CD8-positive, alpha-beta memory T cell (primary cell): ENCODE data around the gene DACH2. TPM values are rescaled to one million over a fixed set of nuclear protein-coding genes. Genes with fewer than 3 reads are reported as not detected.
A peak's percentile ranks its signal among the peaks of the same experiment; 100 is the strongest.

Source experiments
- CTCF ChIA-PET: fragments of 350-600 bp; sonication (Branson Sonifier 250); formaldehyde crosslinking; loops from one replicate; lab custom pipeline; 2021; ENCODE audit warnings: antibody characterized with exemption; lab: Charles Lee
- POLR2A ChIA-PET: fragments of 350-600 bp; sonication (Branson Sonifier 250); formaldehyde crosslinking; loops from one replicate; lab custom pipeline; 2021; ENCODE audit warnings: antibody characterized with exemption; lab: Charles Lee
- DNase-seq, 5 donors: peaks; one replicate each; pipeline versions ENCODE4 v3.0.0 to v3.0.0-alpha.2; 2020 to 2022; ENCODE audit warnings: mixed read lengths in 1 of 5
- H3K27ac ChIP-seq: one replicate; pipeline ENCODE4 v1.7.0; 2013; ENCODE audit warnings: low read depth, mild to moderate bottlenecking, low read length, moderate library complexity
- H3K27me3 ChIP-seq: 2 replicates; pipeline ENCODE4 v1.7.0; 2013; ENCODE audit warnings: low read length, mild to moderate bottlenecking; ENCODE audit not compliant: insufficient read depth, poor library complexity, severe bottlenecking
- H3K36me3 ChIP-seq: 2 replicates; pipeline ENCODE4 v1.7.0; 2013; ENCODE audit warnings: mild to moderate bottlenecking, low read length, moderate library complexity; ENCODE audit not compliant: insufficient read depth
- H3K4me1 ChIP-seq: 2 replicates; pipeline ENCODE4 v1.7.0; 2013; ENCODE audit warnings: mild to moderate bottlenecking, low read length, moderate library complexity; ENCODE audit not compliant: insufficient read depth
- H3K4me3 ChIP-seq: 2 replicates; pipeline ENCODE4 v1.7.0; 2013; ENCODE audit warnings: mild to moderate bottlenecking, low read length
- H3K9me3 ChIP-seq: 2 replicates; pipeline ENCODE4 v1.7.0; 2013; ENCODE audit warnings: mild to moderate bottlenecking, low read length
- H3K27ac Mint-ChIP-seq, 8 donors: one replicate each; pipeline ENCODE4 v1.8.0; 2020 to 2021; ENCODE audit warnings: mixed read lengths in 8 of 8, mild to moderate bottlenecking in 6 of 8, inconsistent platforms in 3 of 8, moderate library complexity in 3 of 8
- H3K27me3 Mint-ChIP-seq, 2 donors: one replicate each; pipeline ENCODE4 v1.8.0; 2020 to 2021; ENCODE audit warnings: mixed read lengths in 2 of 2, mild to moderate bottlenecking in 1 of 2, moderate library complexity in 1 of 2
- H3K36me3 Mint-ChIP-seq, 3 donors: one replicate each; pipeline ENCODE4 v1.8.0; 2020 to 2021; ENCODE audit warnings: mixed read lengths in 3 of 3, inconsistent platforms in 1 of 3, mild to moderate bottlenecking in 1 of 3
- H3K4me1 Mint-ChIP-seq, 3 donors: one replicate each; pipeline ENCODE4 v1.8.0; 2020 to 2021; ENCODE audit warnings: mixed read lengths in 3 of 3, inconsistent platforms in 1 of 3, mild to moderate bottlenecking in 1 of 3
- H3K4me3 Mint-ChIP-seq, 7 donors: one replicate each; pipeline ENCODE4 v1.8.0; 2020 to 2021; ENCODE audit warnings: mixed read lengths in 7 of 7, mild to moderate bottlenecking in 6 of 7, moderate library complexity in 4 of 7, inconsistent platforms in 2 of 7
- H3K9me3 Mint-ChIP-seq, 5 donors: one replicate each; pipeline ENCODE4 v1.8.0; 2020 to 2022; ENCODE audit warnings: mixed read lengths in 5 of 5, mild to moderate bottlenecking in 3 of 5, moderate library complexity in 2 of 5, inconsistent platforms in 1 of 5
- polyA plus RNA-seq: library from polyadenylated mRNA; unstranded; fragments of 300-500 nt; fragmentation: Illumina TruSeq; gene quantifications from one replicate; pipeline ENCODE4 v1.2.3, GENCODE V29; 2021
- total RNA-seq, 2 experiments: library from RNA; stranded (reverse); gene quantifications; one replicate each; pipeline ENCODE4 v1.2.3, GENCODE V29; 2021

DACH2 gene
- not detected for total RNA-seq
- not detected for polyA plus RNA-seq

- Mint-ChIP-seq H3K27ac (peak within 1 kb of the TSS in 2 of 8 donors; percentile 8 to 62), H3K9me3 (peaks cover 0 to 9% (median 2%) of the 10 kb centered on the region in 5 donors), H3K36me3 (no peaks in the 10 kb centered on the region), H3K4me1 (peaks cover 0 to 17% (median 7%) of the 10 kb centered on the region in 3 donors), H3K27me3 (peaks cover 13 to 21% of the 10 kb centered on the region in 2 donors), H3K4me3 (peak within 1 kb of the TSS in 6 of 7 donors; percentile 42 to 76 (median 58))
- H3K4me1 ChIP-seq, result no peaks in the 10 kb centered on the region
- ChIA-PET CTCF (no interaction called here), POLR2A (no interaction called here)
- no peaks in the 10 kb centered on the region for H3K36me3 ChIP-seq
- H3K9me3 ChIP-seq, result no peaks in the 10 kb centered on the region
- no peak within 1 kb of the TSS for H3K4me3 ChIP-seq
- no peak within 1 kb of the TSS for H3K27ac ChIP-seq
- peak in 3 of 5 donors; percentile 4 to 48 (median 11) for DNase-seq
- no peaks in the 10 kb centered on the region for H3K27me3 ChIP-seq
Measured at GRCh38 chrX:86148024-86148511, at the start of gene DACH2. Gene DACH2, plus strand, starts transcription at chrX:86148451.

- Mint-ChIP-seq H3K4me3 (no peak overlapping the region), H3K27me3 (peaks cover 0 to 6% of the 10 kb centered on the region in 2 donors), H3K9me3 (no peaks in the 10 kb centered on the region), H3K36me3 (no peaks in the 10 kb centered on the region), H3K27ac (no peak overlapping the region), H3K4me1 (no peaks in the 10 kb centered on the region)
- H3K36me3 ChIP-seq, result no peaks in the 10 kb centered on the region
- H3K27ac ChIP-seq, result no peak overlapping the region
- ChIA-PET CTCF (no interaction called here), POLR2A (no interaction called here)
- no peaks in the 10 kb centered on the region for H3K9me3 ChIP-seq
- H3K4me1 ChIP-seq, result no peaks in the 10 kb centered on the region
- H3K4me3 ChIP-seq, result no peak overlapping the region
- no peaks in the 10 kb centered on the region for H3K27me3 ChIP-seq
- DNase-seq, result no peak
Measured at GRCh38 chrX:86102341-86102740, 45.9 kb upstream of the DACH2 start.

DNA sequence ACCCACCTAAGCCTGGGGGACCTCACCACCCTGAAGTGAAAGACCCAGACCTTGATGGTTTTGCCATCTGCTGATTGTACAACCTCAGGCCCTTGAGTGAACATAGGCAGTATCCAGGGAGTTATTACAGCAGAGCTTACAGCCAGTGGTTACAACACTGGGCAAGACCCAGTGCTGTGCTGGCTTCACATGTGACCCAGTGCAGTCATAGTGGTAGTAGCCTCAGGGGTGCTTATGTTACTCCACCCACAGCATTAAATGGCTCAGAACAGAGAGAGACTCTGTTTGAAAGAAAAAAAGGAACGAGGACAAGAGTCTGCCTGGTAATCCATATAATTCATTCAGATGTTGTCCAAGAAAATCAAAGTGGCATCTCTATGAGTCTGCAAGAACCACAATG is 45.2 kb upstream of the DACH2 start:
- no peak overlapping the region for H3K27ac Mint-ChIP-seq
- H3K9me3 ChIP-seq, result no peaks in the 10 kb centered on the region
- H3K27me3 Mint-ChIP-seq, result peaks cover 0 to 6% of the 10 kb centered on the region in 2 donors
- no peak overlapping the region for H3K4me3 ChIP-seq
- no peak overlapping the region for H3K4me3 Mint-ChIP-seq
- H3K36me3 ChIP-seq, result no peaks in the 10 kb centered on the region
- H3K27me3 ChIP-seq, result no peaks in the 10 kb centered on the region
- no peak for DNase-seq
- no peaks in the 10 kb centered on the region for H3K9me3 Mint-ChIP-seq
- H3K27ac ChIP-seq, result no peak overlapping the region
- ChIA-PET POLR2A (no interaction called here), CTCF (no interaction called here)
- no peaks in the 10 kb centered on the region for H3K4me1 ChIP-seq
- no peaks in the 10 kb centered on the region for H3K36me3 Mint-ChIP-seq
- H3K4me1 Mint-ChIP-seq, result no peaks in the 10 kb centered on the region

- no peak overlapping the region for H3K4me3 Mint-ChIP-seq
- Histone ChIP-seq H3K4me1 (no peaks in the 10 kb centered on the region), H3K36me3 (no peaks in the 10 kb centered on the region), H3K9me3 (no peaks in the 10 kb centered on the region), H3K27ac (no peak overlapping the region), H3K27me3 (no peaks in the 10 kb centered on the region), H3K4me3 (no peak overlapping the region)
- no peaks in the 10 kb centered on the region for H3K4me1 Mint-ChIP-seq
- H3K27me3 Mint-ChIP-seq, result peaks cover 0 to 7% of the 10 kb centered on the region in 2 donors
- no peaks in the 10 kb centered on the region for H3K36me3 Mint-ChIP-seq
- CTCF ChIA-PET, result no interaction called here
- POLR2A ChIA-PET, result no interaction called here
- no peaks in the 10 kb centered on the region for H3K9me3 Mint-ChIP-seq
- no peak overlapping the region for H3K27ac Mint-ChIP-seq
- no peak for DNase-seq
Measured at GRCh38 chrX:86104526-86104925, 43.7 kb upstream of the DACH2 start.

DNA sequence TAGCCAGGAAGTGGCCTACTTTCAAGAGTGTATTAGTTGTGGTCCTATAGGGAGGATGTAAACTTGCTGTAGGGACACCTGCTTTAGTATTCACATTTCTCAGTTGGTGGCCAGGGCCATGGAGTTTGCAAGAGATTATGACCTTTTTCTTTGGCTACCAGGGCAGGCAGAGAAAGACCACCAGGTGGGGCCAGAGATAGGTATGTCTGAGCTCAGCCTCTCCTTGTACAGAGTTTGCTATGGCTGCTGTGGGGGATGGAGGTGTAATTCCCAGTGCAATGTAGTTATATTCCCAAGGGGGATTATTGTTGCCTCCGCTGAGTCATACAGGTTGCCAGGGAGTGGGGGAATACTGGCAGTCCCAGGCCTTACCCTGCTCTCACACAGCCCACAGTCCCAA is 26.3 kb upstream of the DACH2 start:
- ChIA-PET CTCF (no interaction called here), POLR2A (no interaction called here)
- Mint-ChIP-seq H3K9me3 (peaks cover 0 to 12% (median 6%) of the 10 kb centered on the region in 5 donors), H3K27me3 (peaks cover 2 to 11% of the 10 kb centered on the region in 2 donors), H3K27ac (no peak overlapping the region), H3K4me1 (no peaks in the 10 kb centered on the region), H3K36me3 (no peaks in the 10 kb centered on the region), H3K4me3 (no peak overlapping the region)
- no peak for DNase-seq
- Histone ChIP-seq H3K27ac (no peak overlapping the region), H3K36me3 (no peaks in the 10 kb centered on the region), H3K27me3 (no peaks in the 10 kb centered on the region), H3K9me3 (no peaks in the 10 kb centered on the region), H3K4me3 (no peak overlapping the region), H3K4me1 (no peaks in the 10 kb centered on the region)

DNA sequence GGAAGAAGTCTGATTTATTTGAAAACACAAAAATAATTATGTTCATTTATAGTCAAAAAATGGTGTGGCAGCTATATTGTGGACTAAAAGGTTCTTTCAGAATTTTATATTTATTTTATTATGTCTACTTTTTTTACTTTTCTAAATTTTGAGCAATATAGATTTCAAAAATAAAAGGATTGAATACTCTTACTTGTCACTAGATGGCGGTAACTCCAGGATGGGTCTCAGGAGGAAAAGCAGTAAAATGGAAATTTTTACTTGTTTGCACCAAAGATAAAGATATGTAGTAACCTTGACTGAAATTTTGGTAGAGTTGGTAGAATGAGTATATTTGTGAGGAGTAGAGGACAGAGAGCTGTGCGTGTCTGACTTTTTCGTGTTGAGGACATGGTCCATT is 14.5 kb upstream of the DACH2 start:
- Histone ChIP-seq H3K36me3 (no peaks in the 10 kb centered on the region), H3K9me3 (no peaks in the 10 kb centered on the region), H3K27me3 (no peaks in the 10 kb centered on the region), H3K27ac (no peak overlapping the region), H3K4me1 (no peaks in the 10 kb centered on the region), H3K4me3 (no peak overlapping the region)
- Mint-ChIP-seq H3K4me1 (peaks cover 0 to 5% (median 0%) of the 10 kb centered on the region in 3 donors), H3K36me3 (no peaks in the 10 kb centered on the region), H3K27ac (no peak overlapping the region), H3K4me3 (no peak overlapping the region), H3K27me3 (no peaks in the 10 kb centered on the region), H3K9me3 (no peaks in the 10 kb centered on the region)
- DNase-seq, result no peak
- ChIA-PET CTCF (no interaction called here), POLR2A (no interaction called here)

DNA sequence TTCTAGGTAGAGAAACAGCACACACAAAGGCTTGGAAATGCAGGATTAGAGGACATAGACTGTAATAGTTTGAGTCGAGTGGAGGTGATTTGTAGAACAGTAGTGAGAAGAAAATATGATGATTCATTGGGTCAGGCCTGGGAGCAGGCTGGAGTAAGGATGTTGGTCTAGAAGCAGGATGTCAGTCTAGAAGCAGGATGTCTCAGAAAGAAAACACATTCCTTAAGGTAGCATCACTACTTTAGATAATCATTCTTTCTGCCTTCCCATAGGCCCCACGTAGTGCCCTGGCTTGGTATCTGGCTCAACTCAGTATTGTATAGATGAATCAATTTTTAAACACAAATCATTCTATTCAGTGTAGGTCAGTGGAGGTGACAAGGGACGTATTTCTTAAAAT is 11.2 kb upstream of the DACH2 start:
- H3K4me3 Mint-ChIP-seq, result no peak overlapping the region
- peaks cover 0 to 2% of the 10 kb centered on the region in 2 donors for H3K27me3 Mint-ChIP-seq
- H3K27ac Mint-ChIP-seq, result no peak overlapping the region
- ChIA-PET POLR2A (no interaction called here), CTCF (no interaction called here)
- no peaks in the 10 kb centered on the region for H3K36me3 ChIP-seq
- H3K4me1 Mint-ChIP-seq, result peaks cover 0 to 5% (median 0%) of the 10 kb centered on the region in 3 donors
- no peaks in the 10 kb centered on the region for H3K4me1 ChIP-seq
- no peak for DNase-seq
- no peaks in the 10 kb centered on the region for H3K27me3 ChIP-seq
- H3K9me3 Mint-ChIP-seq, result no peaks in the 10 kb centered on the region
- no peak overlapping the region for H3K4me3 ChIP-seq
- H3K36me3 Mint-ChIP-seq, result no peaks in the 10 kb centered on the region
- no peaks in the 10 kb centered on the region for H3K9me3 ChIP-seq
- no peak overlapping the region for H3K27ac ChIP-seq

DNA sequence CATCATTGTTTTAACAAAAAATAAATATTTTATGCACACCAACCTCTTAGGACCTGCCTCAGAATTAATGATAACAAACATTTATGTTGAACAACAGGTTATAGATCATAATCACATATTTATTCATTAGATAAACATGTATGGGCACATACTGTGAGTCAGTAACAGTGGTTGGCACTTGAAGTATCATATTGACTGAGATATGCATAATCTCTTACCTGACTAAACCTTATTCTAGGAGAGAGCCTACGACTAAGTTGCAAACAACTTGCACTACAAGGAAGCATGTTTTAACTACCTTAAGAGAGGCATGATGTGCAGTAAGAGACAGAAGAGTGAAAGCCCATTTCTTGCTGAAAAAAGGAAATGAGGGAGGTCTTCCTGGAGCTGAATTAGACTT is 6.5 kb upstream of the DACH2 start:
- ChIA-PET POLR2A (no interaction called here), CTCF (no interaction called here)
- Mint-ChIP-seq H3K9me3 (peaks cover 0 to 3% (median 0%) of the 10 kb centered on the region in 5 donors), H3K36me3 (no peaks in the 10 kb centered on the region), H3K4me3 (no peak overlapping the region), H3K27me3 (peaks cover 0 to 2% of the 10 kb centered on the region in 2 donors), H3K4me1 (no peaks in the 10 kb centered on the region), H3K27ac (no peak overlapping the region)
- Histone ChIP-seq H3K27ac (no peak overlapping the region), H3K27me3 (no peaks in the 10 kb centered on the region), H3K4me1 (no peaks in the 10 kb centered on the region), H3K36me3 (no peaks in the 10 kb centered on the region), H3K4me3 (no peak overlapping the region), H3K9me3 (no peaks in the 10 kb centered on the region)
- no peak for DNase-seq
